ENCODE measurements around the gene CIRBP. TPM values are rescaled to one million over a fixed set of nuclear protein-coding genes. Genes with fewer than 3 reads are reported as not detected.

CIRBP gene
- total RNA-seq, 1 donor from 2014 or later: 192 TPM

- H3K4me1 ChIP-seq: peaks cover 24% of the 10 kb centered on the region
- intact Hi-C loops (cut with DNase I): loop anchor here (10.0 kb wide), 2 partner anchors 106 to 166 kb away; partner anchors contain the start of gene NDUFS7
- DNase-seq (ENCODE audit: extremely low spot score in 2 of 2): no peak
- no peaks in the 10 kb centered on the region for H3K9me3 ChIP-seq
- no peak overlapping the region for H3K27ac ChIP-seq
- no peaks in the 10 kb centered on the region for H3K27me3 ChIP-seq
- TF ChIP-seq POLR2AphosphoS5 (IDR thresholded peaks at IDR 0.05; ENCODE audit: insufficient read depth in 1 of 2, low read depth in 1 of 2): no peak
- TF ChIP-seq POLR2A (IDR thresholded peaks at IDR 0.05): no peak
- no peak for TF ChIP-seq CTCF (IDR thresholded peaks at IDR 0.05)
- peaks cover 0 to 30% of the 10 kb centered on the region in 2 donors for H3K36me3 ChIP-seq
- H3K4me3 ChIP-seq: no peak overlapping the region
These were observed 9.9 kb downstream of the CIRBP start for GRCh38 chr19:1278713-1279660.

DNA sequence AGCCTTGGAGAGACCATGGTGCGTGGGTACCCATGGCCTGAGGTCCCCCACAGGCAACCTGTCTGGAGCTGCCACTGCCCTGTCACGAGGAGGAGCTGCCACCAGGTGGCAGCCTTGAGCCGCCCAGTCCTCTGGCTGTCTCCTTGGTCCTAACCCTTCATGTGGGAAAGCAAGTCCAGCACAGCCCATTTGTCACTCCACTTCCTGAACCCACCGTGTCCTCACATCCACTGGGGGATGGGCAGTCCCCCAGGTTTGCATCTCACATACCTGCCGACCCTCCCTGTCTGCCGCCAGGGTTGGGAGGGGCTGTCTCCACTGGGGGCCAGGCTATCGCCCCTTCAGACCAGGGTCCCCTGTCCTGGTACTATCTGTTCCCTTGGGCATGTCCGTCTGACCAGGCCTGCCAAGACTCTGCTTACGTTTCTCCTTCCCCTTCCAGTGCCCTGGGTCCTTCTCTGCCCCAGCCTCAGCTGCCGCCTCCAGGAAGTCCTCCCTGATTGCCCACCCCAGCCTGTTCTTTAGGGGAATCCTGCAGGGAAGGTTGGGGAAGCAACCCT, 10.7 kb downstream of the CIRBP start:
- H3K9me3 ChIP-seq: no peaks in the 10 kb centered on the region
- no peak overlapping the region for H3K4me3 ChIP-seq
- TF ChIP-seq POLR2A (IDR thresholded peaks at IDR 0.05) (no peak), POLR2AphosphoS5 (IDR thresholded peaks at IDR 0.05; ENCODE audit: insufficient read depth in 1 of 2, low read depth in 1 of 2) (peak; percentile 29 to 37), CTCF (IDR thresholded peaks at IDR 0.05) (peak; percentile 80 to 90 (median 85))
- H3K36me3 ChIP-seq: peaks cover 0 to 22% of the 10 kb centered on the region in 2 donors
- H3K27ac ChIP-seq: no peak overlapping the region
- intact Hi-C loops (cut with DNase I): loop anchor here (10.0 kb wide), 2 partner anchors 105 to 165 kb away; partner anchors contain the start of gene NDUFS7
- no peaks in the 10 kb centered on the region for H3K27me3 ChIP-seq
- no peak for DNase-seq (ENCODE audit: extremely low spot score in 2 of 2)
- peaks cover 16% of the 10 kb centered on the region for H3K4me1 ChIP-seq

DNA sequence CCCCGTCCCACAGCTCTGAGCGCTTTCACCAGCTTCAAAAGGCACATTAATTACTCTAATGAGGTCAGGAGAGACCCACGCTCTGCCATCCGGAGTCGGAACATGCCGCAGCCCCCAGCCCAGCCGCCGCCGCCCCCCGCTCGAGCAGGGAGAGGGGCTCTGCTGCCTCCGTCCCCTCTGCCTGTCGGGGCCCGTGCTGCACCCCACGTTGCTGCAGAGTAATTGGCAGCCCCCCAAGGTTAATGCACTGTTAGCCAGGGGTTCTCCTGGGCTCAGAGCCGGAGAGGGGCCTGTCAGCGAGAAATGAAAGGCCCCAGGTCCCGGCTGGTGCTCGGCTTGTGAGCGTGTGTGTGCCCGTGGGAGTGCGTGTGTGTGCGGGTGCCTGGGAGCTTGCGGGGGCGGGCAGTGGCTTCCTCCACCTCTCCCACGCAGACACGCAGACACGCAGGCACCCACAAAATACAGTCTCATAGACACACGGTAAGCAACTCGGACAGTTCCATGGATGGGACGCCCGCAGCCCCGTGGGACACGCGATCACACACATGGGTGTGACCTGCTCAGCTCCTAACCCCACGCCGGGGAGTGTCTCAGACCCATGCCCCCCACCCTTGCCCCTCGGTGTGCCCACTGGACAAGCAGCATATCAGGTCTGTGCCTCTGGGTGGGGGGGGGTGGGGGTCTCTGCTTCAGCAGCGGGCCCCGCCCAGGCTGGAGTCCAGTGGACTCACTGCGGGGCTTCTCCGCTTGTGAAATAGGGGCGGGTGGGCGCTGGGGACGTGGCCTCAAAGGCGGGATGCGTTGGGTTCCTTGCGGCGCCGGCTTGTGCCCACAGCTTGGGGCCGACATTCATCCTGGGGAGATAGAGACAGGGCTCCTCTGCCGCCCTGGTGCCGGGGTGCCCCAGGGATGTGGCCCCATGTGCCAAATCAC, 11.8 kb downstream of the CIRBP start:
- intact Hi-C loops (cut with DNase I): no loop called here
- Histone ChIP-seq H3K27me3 (no peaks in the 10 kb centered on the region), H3K4me1 (peaks cover 17% of the 10 kb centered on the region), H3K9me3 (no peaks in the 10 kb centered on the region), H3K36me3 (peaks cover 0 to 19% of the 10 kb centered on the region in 2 donors), H3K27ac (no peak overlapping the region), H3K4me3 (no peak overlapping the region)
- DNase-seq (ENCODE audit: extremely low spot score in 2 of 2): no peak
- TF ChIP-seq POLR2A (IDR thresholded peaks at IDR 0.05): no peak
- no peak for TF ChIP-seq CTCF (IDR thresholded peaks at IDR 0.05)

- no peak for DNase-seq (ENCODE audit: extremely low spot score in 2 of 2)
- Histone ChIP-seq H3K4me1 (peaks cover 13% of the 10 kb centered on the region), H3K4me3 (no peak overlapping the region), H3K27me3 (peaks cover 2% of the 10 kb centered on the region), H3K27ac (no peak overlapping the region), H3K36me3 (peaks cover 0 to 19% of the 10 kb centered on the region in 2 donors), H3K9me3 (no peaks in the 10 kb centered on the region)
- TF ChIP-seq POLR2AphosphoS5 (IDR thresholded peaks at IDR 0.05; ENCODE audit: insufficient read depth in 1 of 2, low read depth in 1 of 2): no peak
- TF ChIP-seq POLR2A (IDR thresholded peaks at IDR 0.05): no peak
- no peak for TF ChIP-seq CTCF (IDR thresholded peaks at IDR 0.05)
- intact Hi-C loops (cut with DNase I): no loop called here
These were observed 12.6 kb downstream of the CIRBP start for GRCh38 chr19:1281569-1282287.

Data from vagina (tissue), 2 donors.